Activated CD8-positive, alpha-beta memory T cell treated with anti-CD3 and anti-CD28 coated beads for 1 hour (primary cell): ENCODE measurements around the gene SPON2.

Source experiments
- DNase-seq, 2 donors: peaks; one replicate each; pipeline ENCODE4 v3.0.0-alpha.2; 2020; ENCODE audit warnings: low read depth in 1 of 2; ENCODE audit errors: extremely low read depth in 1 of 2

Gene SPON2

DNA sequence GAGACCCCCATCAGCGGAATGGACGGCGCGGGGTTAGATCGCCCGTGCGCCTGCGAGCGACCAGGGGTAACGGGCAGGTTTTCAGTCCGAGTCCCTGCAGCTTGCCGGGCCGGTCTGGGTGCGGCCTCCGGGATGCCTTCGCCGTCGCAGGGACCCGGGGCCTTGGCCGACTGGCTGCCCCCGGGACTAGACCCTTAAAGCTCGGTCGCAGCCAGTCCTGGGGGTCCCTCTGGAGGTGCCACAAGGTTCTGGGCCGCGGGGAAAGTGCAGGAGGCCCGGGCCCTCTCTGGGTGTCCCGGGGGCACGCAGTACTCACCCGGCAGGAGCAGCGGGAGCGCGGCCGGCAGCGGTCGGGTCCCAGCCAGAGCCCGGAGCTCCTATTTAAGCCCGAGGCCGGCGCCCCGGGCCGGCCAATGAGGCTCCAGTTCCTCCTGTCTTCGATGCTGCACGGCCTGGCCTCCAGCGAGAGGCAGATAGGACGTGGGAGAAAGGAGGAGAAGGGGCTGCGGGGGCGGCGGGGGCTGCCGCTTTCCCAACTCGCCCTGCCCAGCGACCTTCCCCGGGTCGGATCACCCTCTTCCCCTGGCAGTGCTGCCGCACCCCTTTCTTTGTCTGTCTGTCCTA lies at the start of gene SPON2:
TSS of gene SPON2 (minus strand) at position 356 of the 624 bp plus-strand sequence.
- no peak for DNase-seq

DNA sequence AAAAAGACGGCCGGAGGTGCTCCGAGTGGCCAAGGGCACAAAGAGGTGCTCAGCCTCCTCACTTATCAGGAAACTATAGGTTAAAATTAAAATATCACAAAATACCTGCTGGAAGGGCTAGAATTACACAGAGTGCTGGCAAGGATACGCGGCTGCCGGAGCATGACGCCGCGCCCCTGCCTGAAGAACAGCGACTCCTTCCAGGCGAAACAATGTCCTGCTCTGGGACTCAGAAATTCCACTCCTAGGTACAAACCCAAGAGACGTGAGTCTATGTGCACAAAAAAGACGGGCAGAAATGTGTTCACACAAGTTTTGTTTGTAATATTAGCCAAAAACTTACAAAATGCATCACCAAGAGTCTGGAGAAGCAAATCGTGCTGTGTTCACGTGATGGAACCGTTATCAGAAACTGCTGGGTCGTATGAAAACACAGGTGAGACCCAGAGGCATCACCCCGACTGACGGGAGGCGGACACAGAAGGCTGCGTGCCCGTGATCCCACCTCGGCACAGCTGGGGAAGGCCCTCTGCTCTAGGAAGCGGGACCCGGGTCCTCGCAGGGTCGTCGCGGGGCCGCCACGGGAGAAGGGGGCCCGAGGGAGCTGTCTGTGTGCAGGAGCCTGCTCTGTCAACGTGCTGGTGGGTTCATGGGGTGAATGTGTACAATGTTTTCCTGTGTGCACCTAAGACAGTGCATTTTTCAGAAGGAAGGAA lies 48.9 kb upstream of the SPON2 start:
- no peak for DNase-seq

DNA sequence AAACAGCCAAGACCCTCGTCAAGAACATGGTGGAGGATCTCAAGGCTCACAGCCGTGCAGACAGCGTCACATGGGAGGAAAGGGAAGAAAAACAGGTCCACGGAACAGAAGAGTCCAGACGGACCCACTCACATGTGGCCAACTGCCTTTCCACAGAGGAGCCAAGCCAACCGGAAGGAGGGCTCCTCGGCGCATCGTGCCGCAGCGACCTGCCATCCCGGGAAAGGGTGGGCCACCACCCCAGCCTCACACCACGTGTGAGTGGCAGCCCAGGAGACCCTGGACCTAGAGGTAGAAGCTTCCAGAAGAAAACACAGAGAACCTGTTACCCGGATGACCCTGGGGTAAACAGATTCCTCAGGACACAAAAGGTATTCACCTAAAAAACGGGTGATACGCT lies 48.2 kb upstream of the SPON2 start:
- DNase-seq: no peak

DNA sequence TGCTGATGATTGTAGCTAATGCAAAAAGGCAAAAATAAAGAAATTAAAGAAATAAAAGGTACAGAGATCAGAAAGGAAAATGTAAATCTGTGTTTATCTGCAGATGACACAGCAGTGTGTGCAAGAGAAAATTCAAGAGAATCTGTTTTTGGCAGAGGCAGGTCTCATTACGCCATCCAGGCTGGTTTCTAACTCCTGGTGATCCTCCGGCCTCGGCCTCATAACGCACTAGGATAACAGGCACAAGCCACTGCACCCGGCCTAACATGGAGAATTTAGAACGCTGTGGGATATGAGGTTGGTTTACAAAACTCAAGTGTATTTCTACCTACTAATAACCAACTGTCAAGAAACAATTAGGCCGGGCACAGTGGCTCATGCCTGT lies 47.2 kb upstream of the SPON2 start:
- DNase-seq: no peak

DNA sequence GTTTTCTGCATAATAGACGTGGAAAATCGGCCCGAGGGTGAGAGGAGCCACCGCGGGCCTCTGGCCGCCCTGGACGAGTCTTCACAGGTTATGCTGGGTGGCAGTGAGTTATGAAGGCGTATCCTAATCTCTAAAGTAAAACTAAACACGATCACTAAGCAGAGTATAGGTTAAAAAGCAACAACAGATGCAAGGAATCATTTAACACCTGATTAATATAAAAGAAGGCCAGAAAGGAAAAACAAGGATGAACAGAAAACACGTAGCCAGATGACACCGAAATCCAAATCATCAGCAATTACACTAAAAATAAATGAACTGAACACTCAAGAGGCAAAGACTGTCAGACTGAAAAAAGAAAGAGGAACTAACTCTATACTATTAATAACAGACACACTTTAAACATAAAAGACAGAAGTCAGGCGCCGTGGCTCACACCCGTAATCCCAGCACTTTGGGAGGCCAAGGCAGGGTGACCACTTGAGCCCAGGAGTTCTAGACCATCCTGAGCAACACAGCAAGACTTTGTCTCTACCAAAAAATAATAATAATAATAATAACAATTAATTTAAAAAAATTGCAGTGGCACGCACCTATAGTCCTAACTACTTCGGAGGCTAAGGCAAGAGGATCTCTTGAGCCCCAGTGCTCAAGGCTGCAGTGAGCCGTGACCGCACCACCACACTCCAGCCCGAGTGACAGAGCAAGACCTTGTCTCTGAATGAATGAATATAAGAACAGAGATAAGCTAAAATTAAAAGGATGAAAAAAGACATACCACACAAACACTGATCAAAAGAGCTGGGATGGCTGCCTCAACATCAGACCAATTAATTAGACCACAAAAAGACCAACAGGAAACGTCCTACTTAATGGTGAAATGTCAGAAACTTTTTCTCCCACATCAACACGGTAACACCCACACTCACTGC lies 46.5 kb upstream of the SPON2 start:
- no peak for DNase-seq

DNA sequence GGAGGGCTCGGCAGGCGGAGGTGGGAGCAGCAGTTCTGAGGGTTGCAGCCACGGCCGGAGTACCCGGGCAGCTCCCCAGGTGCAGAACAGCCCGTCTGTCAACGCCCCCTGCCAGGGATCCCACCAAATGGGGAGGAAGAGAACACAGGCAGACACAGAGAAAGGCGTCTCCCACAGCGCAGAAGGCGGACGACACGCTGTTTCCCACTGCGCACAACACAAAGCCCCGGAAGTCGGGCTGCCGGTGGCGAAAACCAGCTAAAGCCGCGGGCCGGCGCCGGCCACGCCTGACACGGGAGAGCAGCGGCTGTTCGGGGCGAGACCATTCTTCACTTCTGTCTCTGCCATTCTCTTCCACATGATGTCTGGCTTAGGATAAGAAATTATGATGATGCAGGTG lies 45.0 kb upstream of the SPON2 start:
- DNase-seq: no peak

DNA sequence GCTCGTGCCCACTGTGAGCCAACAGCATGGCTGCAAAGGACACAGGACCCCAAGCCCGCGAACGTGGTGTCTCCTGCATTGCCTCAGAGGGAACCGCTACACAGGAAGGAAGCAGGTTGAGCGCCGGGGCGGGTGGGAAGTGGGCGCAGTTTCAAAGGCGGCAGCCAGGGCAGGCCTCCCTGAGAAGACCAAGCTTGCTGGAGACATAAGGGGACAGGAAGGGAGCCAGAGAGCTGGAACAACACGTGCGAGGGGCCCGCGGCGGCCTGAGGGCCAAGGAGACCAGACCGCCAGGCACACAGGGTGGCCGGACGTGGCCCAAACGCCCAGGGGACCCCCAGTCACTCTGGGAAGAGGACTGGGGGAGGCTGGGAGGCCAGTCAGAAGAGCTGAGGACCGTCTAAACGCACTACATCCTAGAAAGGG lies 44.5 kb upstream of the SPON2 start:
- DNase-seq: peak; percentile 18 to 23

DNA sequence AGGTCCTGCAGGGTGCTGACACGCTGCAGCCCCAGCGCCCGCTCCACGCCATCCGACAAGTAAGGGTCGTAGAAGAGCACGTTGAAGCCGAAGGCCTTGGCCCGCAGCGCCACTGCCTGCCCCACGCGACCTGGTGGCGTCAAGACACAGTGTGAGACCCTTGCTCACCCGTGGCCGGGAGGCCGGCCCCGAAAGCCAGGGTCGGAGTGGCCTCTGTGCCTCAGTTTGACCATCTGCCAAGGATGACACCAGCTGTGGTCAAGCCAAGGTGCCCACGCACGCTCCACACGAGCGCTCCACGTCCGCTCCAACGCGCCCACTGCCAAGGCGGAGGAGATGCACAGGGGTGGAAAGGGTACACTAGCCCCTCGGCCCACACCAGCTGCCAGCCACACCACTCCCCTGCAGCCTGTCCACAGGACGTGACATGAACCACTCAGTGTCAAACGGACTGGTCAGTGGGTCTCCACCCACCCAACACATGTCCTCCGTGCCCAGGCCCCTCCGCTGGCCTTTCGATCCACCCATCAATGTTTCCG lies 43.8 kb upstream of the SPON2 start:
- DNase-seq: no peak

DNA sequence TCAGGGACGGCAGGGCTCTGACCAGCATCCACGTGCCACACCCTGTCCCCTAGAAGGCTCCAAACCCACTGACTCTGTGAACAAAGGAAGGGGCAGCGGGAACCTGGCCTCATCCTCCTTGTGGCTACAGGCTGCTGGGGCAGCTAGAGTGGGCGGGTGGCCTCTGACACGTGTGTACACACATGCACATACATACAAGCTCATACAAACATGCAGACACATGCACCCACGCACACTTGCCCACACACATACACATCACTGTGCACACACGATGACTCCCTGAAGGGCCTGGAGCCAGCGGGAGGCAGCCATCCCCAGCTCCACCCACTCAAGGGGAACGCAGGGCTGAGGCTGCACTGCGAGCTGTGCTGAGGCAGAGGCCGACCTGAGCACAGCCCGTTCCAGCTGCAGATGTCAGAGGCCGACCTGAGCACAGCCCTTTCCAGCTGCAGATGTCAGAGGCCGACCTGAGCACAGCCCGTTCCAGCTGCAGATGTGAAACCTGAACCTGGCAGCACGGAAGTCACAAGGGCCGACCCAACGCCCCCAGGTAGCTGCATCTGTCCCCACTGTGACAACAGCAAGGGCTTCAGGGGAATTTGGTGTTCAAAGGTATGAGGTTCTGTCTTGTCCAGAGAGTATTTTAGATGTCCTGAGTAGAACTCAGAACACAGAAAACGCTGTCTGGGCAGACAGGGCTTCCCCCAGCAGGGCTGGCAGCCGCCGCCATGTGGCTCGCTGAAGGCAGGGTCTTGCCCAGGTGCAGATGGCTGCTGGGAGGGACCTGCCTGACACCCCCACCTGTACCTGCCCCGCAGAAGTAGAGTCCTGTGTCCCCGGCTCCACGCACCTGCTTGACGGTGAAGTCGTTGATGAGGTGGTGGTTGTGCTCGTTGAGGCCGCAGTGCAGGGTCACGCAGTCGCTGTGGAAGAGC lies 43.0 kb upstream of the SPON2 start:
- no peak for DNase-seq

DNA sequence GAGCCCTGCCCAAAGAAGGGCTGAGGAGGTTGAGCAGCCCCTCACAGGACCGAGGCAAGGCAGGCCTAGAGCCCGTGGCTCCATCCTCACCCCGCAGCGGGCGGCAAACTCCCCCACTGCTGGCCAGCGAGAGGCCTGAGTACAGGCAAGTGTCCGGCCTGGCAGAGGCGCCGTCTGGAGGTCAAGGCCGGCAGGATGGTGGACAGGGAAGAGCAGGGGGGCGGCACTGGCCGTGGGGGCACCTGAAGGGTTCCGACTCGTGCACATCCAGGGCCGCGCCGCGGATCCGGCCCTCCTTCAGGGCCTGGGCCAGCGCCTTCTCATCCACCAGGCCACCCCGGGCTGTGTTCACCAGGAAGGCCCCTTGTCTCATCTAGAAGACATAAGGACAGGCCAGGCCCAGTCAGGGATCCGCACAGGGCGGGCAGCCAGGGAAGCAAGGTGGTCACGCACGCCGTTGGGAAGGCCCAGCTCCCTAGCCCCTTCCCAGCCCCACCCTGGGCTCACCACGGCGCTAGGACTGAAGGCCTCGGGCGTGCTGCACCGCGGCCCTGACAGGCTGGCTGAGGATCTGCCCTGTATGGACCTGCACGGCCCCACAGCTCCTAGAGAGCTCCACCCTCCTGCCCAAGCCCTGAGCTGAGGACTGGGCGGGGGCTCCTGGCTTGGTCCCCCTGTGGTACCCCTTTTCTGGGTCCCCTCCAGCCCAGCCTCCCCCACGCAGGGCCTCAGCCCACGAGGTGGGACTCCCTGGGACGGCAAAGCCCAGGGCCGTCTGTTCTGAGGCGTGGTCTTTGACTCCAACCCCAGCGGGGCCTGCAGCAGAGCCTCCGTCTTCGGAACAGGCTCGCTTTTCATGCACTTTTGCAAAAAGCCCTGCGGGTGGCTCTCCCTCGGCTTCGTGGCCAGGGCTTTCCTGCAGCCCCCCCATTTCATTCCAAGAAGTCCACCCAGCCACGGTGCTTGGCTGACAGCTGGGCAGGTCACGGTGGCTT lies 42.0 kb upstream of the SPON2 start:
- no peak for DNase-seq

DNA sequence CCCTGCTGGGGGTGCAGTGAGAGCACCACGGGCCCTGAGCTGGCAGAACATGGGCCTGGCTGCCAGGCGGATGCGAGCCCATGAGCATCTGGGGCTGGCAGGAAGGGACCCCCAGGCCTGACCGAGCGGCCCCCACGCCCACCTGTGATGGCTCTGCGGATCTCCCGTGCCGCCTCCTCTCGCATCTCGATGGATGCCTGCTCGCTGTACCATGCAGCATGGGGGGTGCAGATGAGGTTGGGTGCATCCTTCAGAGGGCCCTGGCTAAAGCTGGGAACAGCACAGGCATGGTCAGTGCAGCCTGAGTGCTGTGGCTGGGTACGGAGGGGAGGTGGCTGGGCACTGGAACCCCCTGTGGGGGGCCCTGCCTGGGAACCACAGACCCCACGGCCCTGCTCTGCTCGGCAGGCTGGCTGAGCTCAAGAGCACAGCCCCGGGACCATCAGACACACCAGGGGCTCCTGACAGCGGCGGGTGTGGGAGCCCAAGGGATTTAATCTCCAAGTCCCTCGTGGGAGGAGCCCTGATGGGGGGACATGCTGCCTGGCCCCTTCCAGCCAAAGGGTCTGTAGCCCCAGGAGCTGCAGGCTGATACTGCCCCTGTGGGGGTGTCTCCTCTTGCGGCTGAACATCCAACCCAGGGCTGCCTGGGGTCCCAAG lies 41.1 kb upstream of the SPON2 start:
- no peak for DNase-seq

DNA sequence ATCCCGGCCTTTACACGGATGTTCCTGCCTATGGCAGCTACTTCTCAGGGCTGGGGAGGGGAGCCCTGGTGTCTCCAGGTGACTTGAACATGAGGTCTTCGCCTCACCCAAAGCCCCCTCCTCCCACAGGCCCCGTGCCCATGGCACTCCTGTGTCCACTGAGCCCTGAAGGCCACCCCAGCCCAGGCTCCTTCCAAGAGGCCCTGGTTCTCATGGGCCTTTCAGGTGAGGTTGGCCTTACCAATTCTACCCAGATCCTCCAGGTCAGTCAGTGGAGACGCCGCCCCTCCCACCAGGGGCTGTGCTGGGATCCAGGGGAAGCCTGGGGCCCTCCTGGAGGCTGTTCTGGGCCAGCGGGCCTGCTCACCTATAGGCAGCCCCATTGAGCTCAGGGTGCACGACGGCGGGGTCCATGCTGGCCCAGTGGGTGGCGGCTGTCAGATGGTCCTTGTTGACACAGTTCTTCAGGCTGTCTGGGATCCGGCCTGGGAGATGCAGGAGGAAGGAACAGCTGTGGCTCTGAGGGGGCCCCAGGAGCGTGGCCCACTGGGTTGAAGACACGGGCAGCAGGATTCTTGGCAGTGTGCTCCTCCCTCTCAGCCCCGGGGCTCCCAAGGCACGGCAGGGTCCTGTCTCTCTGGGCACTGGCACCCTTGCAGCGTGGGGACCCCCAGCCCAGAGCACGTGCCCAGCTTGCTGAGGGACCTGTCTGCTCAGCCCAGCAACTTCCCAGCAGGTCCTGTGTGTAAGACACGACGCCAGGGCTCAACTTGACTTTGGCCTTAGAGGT lies 40.4 kb upstream of the SPON2 start:
- DNase-seq: no peak

DNA sequence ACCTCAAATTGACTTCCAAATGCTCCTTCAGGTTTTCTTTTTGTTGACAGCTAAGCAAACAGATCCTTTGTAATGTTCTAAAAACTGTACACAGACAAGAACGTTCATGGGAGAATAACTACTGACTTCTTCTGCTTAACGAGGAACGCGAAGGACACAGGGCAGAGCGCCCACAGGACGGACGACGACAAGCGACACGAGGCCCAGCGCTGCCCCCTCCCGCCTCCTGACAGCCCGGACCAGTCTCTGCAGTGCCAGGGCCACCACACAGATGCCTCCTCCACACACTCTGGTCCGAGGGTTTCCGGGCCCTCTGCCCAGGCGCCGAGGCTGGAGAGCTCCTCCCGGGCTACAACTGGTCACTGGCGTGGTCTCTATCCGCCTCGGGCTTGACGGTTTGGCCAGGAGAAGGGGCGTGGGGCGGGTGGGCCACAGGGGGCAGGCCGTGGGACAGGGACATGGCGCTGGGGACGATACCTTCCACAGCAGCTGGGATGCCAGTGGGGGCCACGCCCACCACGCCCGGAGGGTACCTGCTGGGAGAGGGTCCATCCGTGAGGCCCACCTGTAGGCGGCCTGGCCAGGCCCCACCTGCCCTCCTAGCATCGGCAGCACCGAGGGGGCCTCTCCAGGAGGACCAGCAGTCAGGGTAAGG lies 39.6 kb upstream of the SPON2 start:
- no peak for DNase-seq

DNA sequence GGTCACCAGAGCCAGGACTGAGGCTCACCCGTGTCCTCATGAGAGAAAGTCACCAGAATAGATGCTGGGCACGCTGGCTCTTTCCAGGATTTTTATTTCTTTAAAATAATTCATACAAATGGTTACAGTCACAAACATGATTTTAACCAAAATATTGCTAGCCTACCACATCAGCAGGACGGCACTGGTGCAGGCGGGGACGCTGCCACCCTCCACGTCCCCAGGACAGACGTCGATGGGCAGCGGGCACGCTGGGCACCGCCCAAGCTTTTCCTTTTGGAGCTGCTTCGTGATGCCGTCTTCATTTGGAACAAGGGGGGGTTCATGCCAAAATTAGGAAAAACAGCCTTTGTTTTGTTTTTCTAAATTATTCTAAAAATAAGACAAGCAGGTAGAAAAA lies 39.0 kb upstream of the SPON2 start:
- no peak for DNase-seq

DNA sequence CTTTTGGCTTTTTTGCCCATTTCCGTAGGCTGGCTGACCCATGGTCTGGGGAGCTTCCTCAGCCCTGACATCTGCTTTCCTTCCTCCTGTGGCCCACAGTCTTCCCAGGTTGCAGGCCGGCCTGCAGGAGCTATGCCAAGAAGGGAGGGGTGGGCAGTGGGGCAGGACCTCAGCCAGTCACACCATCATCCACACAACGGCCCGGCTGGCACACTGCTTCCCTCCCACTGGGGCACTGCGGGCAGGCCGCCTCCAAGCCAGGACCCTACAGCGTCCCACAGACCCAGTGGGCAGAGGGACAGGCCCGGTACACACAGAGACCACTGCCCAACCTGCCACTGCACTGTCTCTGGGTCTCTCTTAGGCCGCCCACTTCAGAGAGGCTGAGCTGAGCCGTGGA lies 38.6 kb upstream of the SPON2 start:
- DNase-seq: no peak

DNA sequence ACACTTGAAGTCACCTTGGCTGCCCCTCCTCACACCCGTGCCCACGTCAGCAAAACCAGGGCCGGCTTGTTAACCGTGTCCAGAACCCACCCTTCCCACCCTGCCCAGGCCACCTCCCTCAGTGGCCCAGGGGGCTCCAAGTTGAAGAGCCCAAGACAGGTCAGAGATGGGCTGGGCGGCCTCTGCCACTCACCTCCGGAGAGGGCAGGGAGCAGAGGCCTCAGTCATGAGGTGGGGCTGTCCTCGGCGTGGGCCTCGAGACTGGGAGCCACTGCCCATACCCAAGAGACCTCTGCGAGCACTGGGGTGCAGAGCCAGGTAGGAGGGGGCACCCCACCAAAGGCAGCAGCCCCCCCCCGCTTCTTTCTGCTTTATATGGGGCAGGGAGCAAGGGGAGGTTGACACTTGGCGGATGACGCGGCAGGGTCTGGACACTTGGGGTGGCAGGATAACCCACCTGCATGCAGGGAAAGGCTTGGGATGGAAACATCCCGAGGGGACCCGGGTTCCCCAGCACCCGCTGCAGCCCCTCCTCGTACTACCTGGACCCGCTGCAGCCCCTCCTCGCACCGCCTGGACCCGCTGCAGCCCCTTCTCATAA lies 38.0 kb upstream of the SPON2 start:
- no peak for DNase-seq

DNA sequence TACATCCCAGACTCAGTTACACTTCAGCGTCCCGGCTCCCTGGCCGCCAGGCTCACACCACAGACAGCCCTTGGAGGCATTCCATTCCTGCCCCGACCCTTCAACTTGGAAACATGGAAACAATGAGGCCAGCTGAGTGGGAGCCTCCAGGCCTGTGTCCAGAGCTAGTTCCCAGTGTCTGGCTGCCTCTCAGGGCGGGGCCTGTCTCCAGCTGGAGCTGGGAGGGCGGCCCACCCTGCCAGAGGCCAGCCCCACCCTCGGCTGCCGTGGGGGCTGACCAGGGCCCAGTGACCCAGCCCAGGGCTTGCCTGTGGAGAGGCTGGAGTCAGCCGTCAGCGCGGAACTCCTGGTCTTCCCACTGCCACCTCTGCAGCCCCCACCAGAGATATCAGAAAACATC lies 37.4 kb upstream of the SPON2 start:
- DNase-seq: no peak
